ENCODE results near the gene FAM163B.

FAM163B gene

GRCh38 chr9:133604856-133605255 is 4.3 kb downstream of the FAM163B start:
- Histone ChIP-seq H4K20me1 (ENCODE audit: insufficient read depth, low read length) (no peaks in the 10 kb centered on the region), H3K27ac (ENCODE audit: low read depth, low read length, poor library complexity, severe bottlenecking) (no peak overlapping the region), H3K4me3 (ENCODE audit: low read depth, low read length, poor library complexity, severe bottlenecking) (no peak overlapping the region), H3K9ac (ENCODE audit: low read length) (no peak overlapping the region), H3K79me2 (ENCODE audit: insufficient read depth, low read length) (no peaks in the 10 kb centered on the region), H3K9me2 (ENCODE audit: low read depth, low read length) (no peaks in the 10 kb centered on the region), H3K27me3 (ENCODE audit: insufficient read depth, low read length) (peaks cover 5% of the 10 kb centered on the region; the same call in 1 of the 2 replicates), H2AFZ (ENCODE audit: low read length) (no peak overlapping the region), H3K9me3 (ENCODE audit: low read length) (no peaks in the 10 kb centered on the region), H3K4me2 (ENCODE audit: low read length) (no peak overlapping the region), H3K36me3 (ENCODE audit: insufficient read depth, low read length) (no peaks in the 10 kb centered on the region), H3K4me1 (ENCODE audit: insufficient read depth, low read length, severe bottlenecking) (no peaks in the 10 kb centered on the region), H3F3A (ENCODE audit: insufficient read depth, low read length) (no peaks in the 10 kb centered on the region)
- no peak for TF ChIP-seq EZH2 (IDR thresholded peaks at IDR 0.05; ENCODE audit: borderline replicate concordance, low read length)
- no peak for TF ChIP-seq CTCF (IDR thresholded peaks at IDR 0.05; ENCODE audit: low read length)

GRCh38 chr9:133604214-133604613 is 5.0 kb downstream of the FAM163B start:
- Histone ChIP-seq H3K27ac (ENCODE audit: low read depth, low read length, poor library complexity, severe bottlenecking) (no peak overlapping the region), H3K36me3 (ENCODE audit: insufficient read depth, low read length) (no peaks in the 10 kb centered on the region), H2AFZ (ENCODE audit: low read length) (no peak overlapping the region), H3K9ac (ENCODE audit: low read length) (no peak overlapping the region), H3F3A (ENCODE audit: insufficient read depth, low read length) (no peaks in the 10 kb centered on the region), H3K4me2 (ENCODE audit: low read length) (no peak overlapping the region), H3K4me1 (ENCODE audit: insufficient read depth, low read length, severe bottlenecking) (no peaks in the 10 kb centered on the region), H3K9me3 (ENCODE audit: low read length) (no peaks in the 10 kb centered on the region), H4K20me1 (ENCODE audit: insufficient read depth, low read length) (no peaks in the 10 kb centered on the region), H3K9me2 (ENCODE audit: low read depth, low read length) (no peaks in the 10 kb centered on the region), H3K4me3 (ENCODE audit: low read depth, low read length, poor library complexity, severe bottlenecking) (no peak overlapping the region), H3K79me2 (ENCODE audit: insufficient read depth, low read length) (no peaks in the 10 kb centered on the region), H3K27me3 (ENCODE audit: insufficient read depth, low read length) (peaks cover 5% of the 10 kb centered on the region; the same call in 1 of the 2 replicates)
- TF ChIP-seq EZH2 (IDR thresholded peaks at IDR 0.05; ENCODE audit: borderline replicate concordance, low read length) = no peak
- TF ChIP-seq CTCF (IDR thresholded peaks at IDR 0.05; ENCODE audit: low read length) = peak; percentile 8; the same call in 1 of the 2 replicates

- Histone ChIP-seq H3K9me3 (ENCODE audit: low read length) (no peaks in the 10 kb centered on the region), H3K4me1 (ENCODE audit: insufficient read depth, low read length, severe bottlenecking) (no peaks in the 10 kb centered on the region), H4K20me1 (ENCODE audit: insufficient read depth, low read length) (no peaks in the 10 kb centered on the region), H3K27me3 (ENCODE audit: insufficient read depth, low read length) (peaks cover 5% of the 10 kb centered on the region; the same call in 1 of the 2 replicates), H3K4me3 (ENCODE audit: low read depth, low read length, poor library complexity, severe bottlenecking) (no peak overlapping the region), H3K9ac (ENCODE audit: low read length) (no peak overlapping the region), H3K9me2 (ENCODE audit: low read depth, low read length) (no peaks in the 10 kb centered on the region), H3K79me2 (ENCODE audit: insufficient read depth, low read length) (no peaks in the 10 kb centered on the region), H3K4me2 (ENCODE audit: low read length) (no peak overlapping the region), H3K27ac (ENCODE audit: low read depth, low read length, poor library complexity, severe bottlenecking) (no peak overlapping the region), H3K36me3 (ENCODE audit: insufficient read depth, low read length) (no peaks in the 10 kb centered on the region), H2AFZ (ENCODE audit: low read length) (no peak overlapping the region), H3F3A (ENCODE audit: insufficient read depth, low read length) (no peaks in the 10 kb centered on the region)
- TF ChIP-seq EZH2 (IDR thresholded peaks at IDR 0.05; ENCODE audit: borderline replicate concordance, low read length) = no peak
- no peak for TF ChIP-seq CTCF (IDR thresholded peaks at IDR 0.05; ENCODE audit: low read length)
Measured at GRCh38 chr9:133603135-133603927, 5.9 kb downstream of the FAM163B start.
